HEK293 (cell line): ENCODE results near the gene DCAF5.

Source experiments
- CTCF ChIA-PET: fragments of 350-600 bp; formaldehyde crosslinking; extraction: SDS; loops from one replicate; lab custom pipeline; 2021; ENCODE audit warnings: antibody characterized with exemption; lab: Yijun Ruan, JAX
- POLR2A ChIA-PET: fragments of 300-600 bp; formaldehyde crosslinking; extraction: SDS; loops from one replicate; lab custom pipeline; 2020; ENCODE audit warnings: antibody characterized with exemption, inconsistent platforms; lab: Yijun Ruan, JAX
- H3K27ac ChIP-seq: fragments of 200-500 bp; sonication (Bioruptor generic); 2 replicates; pipeline ENCODE4 v1.5.1; 2014; ENCODE audit warnings: low read depth, low read length, control low read depth, inconsistent platforms; ENCODE audit errors: extremely low read depth
- H3K36me3 ChIP-seq, 2 experiments: fragments of 200-500 bp in 1 of 2; sonication (Bioruptor generic) in 1 of 2; 1 replicate in 1 of 2; 2 replicates in 1 of 2; pipeline ENCODE4 v1.5.1; 2014 to 2017; ENCODE audit warnings: inconsistent platforms in 2 of 2, low read length in 2 of 2; ENCODE audit not compliant: control insufficient read depth in 2 of 2, insufficient read depth in 1 of 2
- H3K4me1 ChIP-seq: fragments of 200-500 bp; sonication (Bioruptor generic); 2 replicates; pipeline ENCODE4 v1.5.1; 2014; ENCODE audit warnings: mild to moderate bottlenecking, low read length, inconsistent platforms; ENCODE audit not compliant: control insufficient read depth, insufficient read depth
- H3K4me3 ChIP-seq: 2 replicates; pipeline ENCODE4 v1.5.1; 2011; ENCODE audit warnings: low read depth, mild to moderate bottlenecking, control low read depth, low read length, moderate library complexity
- H3K9me3 ChIP-seq: fragments of 200-500 bp; sonication (Bioruptor generic); 2 replicates; pipeline ENCODE4 v1.5.1; 2014; ENCODE audit warnings: low read depth, low read length, inconsistent platforms; ENCODE audit not compliant: control insufficient read depth, insufficient read depth
- OVOL3 ChIP-seq: fragments of 450-650 bp; formaldehyde crosslinking; IDR thresholded peaks from 2 replicates; pipeline ENCODE4 v1.5.1; 2016; ENCODE audit warnings: missing biosample characterization, missing genetic modification characterization
- TRIM28 ChIP-seq: IDR thresholded peaks from 2 replicates; pipeline ENCODE4 v1.6.1; 2011; ENCODE audit warnings: low read length, control low read depth, borderline replicate concordance
- ZBTB48 ChIP-seq: fragments of 450-650 bp; formaldehyde crosslinking; IDR thresholded peaks from 2 replicates; pipeline ENCODE4 v1.5.1; 2016; ENCODE audit warnings: missing biosample characterization, missing genetic modification characterization
- ZNF112 ChIP-seq: fragments of 450-650 bp; formaldehyde crosslinking; IDR thresholded peaks from 2 replicates; pipeline ENCODE4 v1.5.0; 2017; ENCODE audit warnings: missing biosample characterization, missing genetic modification characterization
- ZNF175 ChIP-seq: fragments of 450-650 bp; formaldehyde crosslinking; IDR thresholded peaks from 2 replicates; pipeline ENCODE4 v1.5.1; 2016; ENCODE audit warnings: missing biosample characterization, missing genetic modification characterization
- ZNF214 ChIP-seq: fragments of 450-650 bp; formaldehyde crosslinking; IDR thresholded peaks from 2 replicates; pipeline ENCODE4 v1.5.1; 2017; ENCODE audit warnings: missing biosample characterization, mild to moderate bottlenecking, missing genetic modification characterization, borderline replicate concordance
- ZNF221 ChIP-seq: fragments of 450-650 bp; formaldehyde crosslinking; IDR thresholded peaks from 2 replicates; pipeline ENCODE4 v1.5.1; 2017; ENCODE audit warnings: missing biosample characterization, missing genetic modification characterization, borderline replicate concordance
- ZNF24 ChIP-seq: fragments of 450-650 bp; formaldehyde crosslinking; IDR thresholded peaks from 2 replicates; pipeline ENCODE4 v1.5.1; 2016; ENCODE audit warnings: missing biosample characterization, missing genetic modification characterization
- ZNF266 ChIP-seq: fragments of 450-650 bp; formaldehyde crosslinking; IDR thresholded peaks from 2 replicates; pipeline ENCODE4 v1.5.1; 2016; ENCODE audit warnings: missing biosample characterization, missing genetic modification characterization, low read depth
- ZNF274 ChIP-seq, 2 experiments: fragments of 200-500 bp in 1 of 2; fragments of 450-650 bp in 1 of 2; sonication (Bioruptor generic) in 1 of 2; formaldehyde crosslinking in 1 of 2; IDR thresholded peaks; 2 replicates each; pipeline versions ENCODE4 v1.5.1 to v1.6.1; 2014 to 2016; ENCODE audit warnings: borderline replicate concordance in 1 of 2, inconsistent platforms in 1 of 2, low read length in 1 of 2, missing biosample characterization in 1 of 2, missing genetic modification characterization in 1 of 2
- ZNF280D ChIP-seq: fragments of 450-650 bp; formaldehyde crosslinking; IDR thresholded peaks from 2 replicates; pipeline ENCODE4 v1.5.1; 2016; ENCODE audit warnings: missing biosample characterization, missing genetic modification characterization
- ZNF561 ChIP-seq: fragments of 450-650 bp; IDR thresholded peaks from 2 replicates; pipeline ENCODE4 v1.5.1; 2018; ENCODE audit warnings: missing biosample characterization, missing genetic modification characterization, borderline replicate concordance
- ZNF580 ChIP-seq: fragments of 450-650 bp; formaldehyde crosslinking; IDR thresholded peaks from 2 replicates; pipeline ENCODE4 v1.5.1; 2016; ENCODE audit warnings: missing biosample characterization, missing genetic modification characterization
- ZNF639 ChIP-seq: fragments of 450-650 bp; formaldehyde crosslinking; IDR thresholded peaks from 2 replicates; pipeline ENCODE4 v1.5.1; 2016; ENCODE audit warnings: missing biosample characterization, missing genetic modification characterization
- ZNF670 ChIP-seq: fragments of 450-650 bp; formaldehyde crosslinking; IDR thresholded peaks from 2 replicates; pipeline ENCODE4 v1.5.1; 2016; ENCODE audit warnings: missing biosample characterization, missing genetic modification characterization, low read depth
- ZNF777 ChIP-seq: fragments of 450-650 bp; formaldehyde crosslinking; IDR thresholded peaks from 2 replicates; pipeline ENCODE4 v1.5.1; 2017; ENCODE audit warnings: missing biosample characterization, missing genetic modification characterization, borderline replicate concordance

Gene DCAF5

DNA sequence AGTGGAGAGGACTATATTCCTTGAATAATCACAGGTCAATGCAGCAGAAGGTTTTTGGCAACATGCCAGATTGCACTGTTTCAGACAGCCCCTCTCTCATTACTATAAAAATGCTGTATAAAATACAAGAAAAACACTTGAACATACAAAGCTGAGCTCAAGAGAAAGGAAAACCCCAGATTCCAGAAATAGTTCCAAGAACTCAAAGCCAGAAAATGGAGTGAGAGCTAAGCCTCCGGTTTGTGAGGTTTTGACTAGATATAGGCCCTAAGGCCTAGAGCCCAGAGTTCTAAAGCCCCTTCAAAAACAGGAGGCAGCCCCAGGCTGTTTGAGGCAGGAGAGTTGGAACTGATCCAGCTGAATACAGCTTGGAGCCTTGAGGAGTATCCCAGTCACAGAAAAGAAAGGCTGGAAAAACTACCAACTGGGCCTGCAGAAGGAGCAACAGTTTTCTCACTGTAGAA, 144.5 kb downstream of the DCAF5 start (continued):
- TF ChIP-seq ZNF639 (tag by site-specific recombination) (no peak), ZNF24 (no peak), ZNF112 (peak; percentile 40; the same call in 1 of the 2 replicates), TRIM28 (0 out of 2 replicates have a peak, but pooled peaks have one; percentile 15), ZNF214 (tag by site-specific recombination) (no peak), ZBTB48 (tag by site-specific recombination) (no peak), ZNF175 (tag by site-specific recombination) (no peak), ZNF266 (tag by site-specific recombination) (no peak), ZNF670 (tag by site-specific recombination) (no peak)

DNA sequence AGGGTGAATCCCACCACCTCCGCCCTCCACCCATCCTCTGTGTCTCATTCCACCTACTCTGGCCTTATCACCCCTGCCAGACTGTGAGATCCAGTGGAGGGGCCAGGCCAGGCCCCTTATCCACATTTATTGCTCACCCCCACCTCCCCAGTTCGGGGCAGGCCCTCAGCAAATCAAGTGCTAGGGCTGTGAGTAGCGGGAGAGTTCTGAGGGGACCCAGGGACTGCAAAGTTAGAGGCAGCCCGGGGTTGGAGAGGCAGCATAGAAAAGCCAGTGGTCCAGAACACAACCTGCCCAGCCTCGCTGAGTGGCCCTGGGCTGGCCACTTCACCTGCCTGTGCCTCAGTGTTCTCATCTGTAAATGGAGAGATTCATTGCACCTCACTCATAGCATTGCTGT, 146.6 kb downstream of the DCAF5 start:
- CTCF ChIA-PET, result interaction anchor here (1.1 kb wide), 1 partner anchor 101 kb away, joined by 5 read pairs; no protein-coding TSS in a partner anchor
- Histone ChIP-seq H3K36me3 (no peaks in the 10 kb centered on the region), H3K9me3 (no peaks in the 10 kb centered on the region), H3K4me1 (peaks cover 6% of the 10 kb centered on the region; the same call in 1 of the 2 replicates), H3K27ac (no peak overlapping the region), H3K4me3 (no peak overlapping the region)
- no peak for TF ChIP-seq ZNF561 (tag by site-specific recombination)
- TF ChIP-seq ZNF580 (tag by site-specific recombination), result no peak
- no peak for TF ChIP-seq ZNF112
- no peak for TF ChIP-seq ZNF639 (tag by site-specific recombination)
- no peak for TF ChIP-seq ZNF274 (IDR thresholded peaks at IDR 0.05; ENCODE audit: low read length)
- TF ChIP-seq ZNF274 (tag by site-specific recombination; IDR thresholded peaks at IDR 0.05; ENCODE audit: borderline replicate concordance), result no peak
- no peak for TF ChIP-seq ZNF777 (tag by site-specific recombination)
- TF ChIP-seq OVOL3 (tag by site-specific recombination), result no peak
- TF ChIP-seq ZNF221 (tag by site-specific recombination), result no peak
- no peak for TF ChIP-seq ZNF280D (tag by site-specific recombination)
- POLR2A ChIA-PET, result no interaction called here
